Stimulated activated memory B cell treated with anti-CD40 and anti-IgM and Interleukin-4, amounts not matched to agents 10 μg/mL and 1 μg/mL and 100 μg/mL, for 72 hours (primary cell): Measurements from ENCODE around the gene SLC25A39.
"Not testable (repeated sequence)": the region's sequence is repeated elsewhere in the genome, so short reads cannot be mapped to it uniquely, and the experiment has no call there.

Source experiments
- ATAC-seq: fragments of 150-1000 bp; cut with Tn5 transposase; 2 replicates; pipeline ENCODE4 v1.10.0; 2021
- H3K27ac Mint-ChIP-seq: one replicate; pipeline ENCODE4 v1.8.0; 2022; ENCODE audit warnings: mild to moderate bottlenecking, mixed read lengths
- H3K27me3 Mint-ChIP-seq: one replicate; pipeline ENCODE4 v1.8.0; 2022; ENCODE audit warnings: mixed read lengths
- H3K36me3 Mint-ChIP-seq: one replicate; pipeline ENCODE4 v1.8.0; 2022; ENCODE audit warnings: mixed read lengths
- H3K4me1 Mint-ChIP-seq: one replicate; pipeline ENCODE4 v1.8.0; 2022; ENCODE audit warnings: mixed read lengths
- H3K4me3 Mint-ChIP-seq: one replicate; pipeline ENCODE4 v1.8.0; 2022; ENCODE audit warnings: mild to moderate bottlenecking, moderate library complexity, mixed read lengths
- H3K9me3 Mint-ChIP-seq: one replicate; pipeline ENCODE4 v1.8.0; 2022; ENCODE audit warnings: mixed read lengths

SLC25A39 gene, protein sequence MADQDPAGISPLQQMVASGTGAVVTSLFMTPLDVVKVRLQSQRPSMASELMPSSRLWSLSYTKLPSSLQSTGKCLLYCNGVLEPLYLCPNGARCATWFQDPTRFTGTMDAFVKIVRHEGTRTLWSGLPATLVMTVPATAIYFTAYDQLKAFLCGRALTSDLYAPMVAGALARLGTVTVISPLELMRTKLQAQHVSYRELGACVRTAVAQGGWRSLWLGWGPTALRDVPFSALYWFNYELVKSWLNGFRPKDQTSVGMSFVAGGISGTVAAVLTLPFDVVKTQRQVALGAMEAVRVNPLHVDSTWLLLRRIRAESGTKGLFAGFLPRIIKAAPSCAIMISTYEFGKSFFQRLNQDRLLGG

DNA sequence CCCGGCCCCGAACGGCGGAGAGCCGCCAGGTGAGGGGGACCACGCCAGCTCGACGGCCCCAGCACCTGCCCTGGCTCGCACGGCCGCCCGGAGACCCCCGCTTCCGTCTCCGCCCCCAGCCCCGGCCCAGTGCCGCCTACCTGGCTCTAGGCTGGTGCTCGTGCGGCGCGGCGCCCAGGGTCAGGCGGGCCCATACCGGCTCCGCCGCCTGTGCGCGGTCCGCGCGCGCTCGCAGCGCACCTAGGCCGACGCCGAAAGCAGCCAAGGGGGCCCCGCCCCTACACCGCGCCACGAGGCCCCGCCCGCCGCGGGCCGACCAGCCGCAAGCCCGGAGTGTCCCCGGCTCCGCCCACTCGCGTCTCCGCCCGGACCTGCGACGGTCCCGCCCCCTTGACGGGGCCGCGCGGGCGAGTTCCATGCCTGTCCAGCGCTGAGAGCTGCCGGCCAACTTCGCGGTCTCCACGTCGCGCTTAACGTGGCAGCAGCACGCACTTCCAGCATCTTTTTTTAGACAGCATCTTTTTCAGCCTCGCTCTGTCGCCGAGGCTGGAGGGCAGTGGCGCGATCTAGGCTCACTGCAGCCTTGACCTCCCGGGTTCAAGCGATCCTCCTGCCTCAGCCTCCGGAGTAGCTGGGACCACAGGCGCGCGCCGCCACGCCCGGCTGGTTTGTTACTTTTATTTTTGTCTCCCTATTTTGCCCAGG is at the start of gene SLC25A39:
Gene SLC25A39, minus strand, starts transcription at position 253 of the 705 bp plus-strand sequence. CDS start 1,261 bp downstream, outside the sequence.
- Mint-ChIP-seq H3K27me3 (no peaks in the 10 kb centered on the region), H3K4me1 (peaks cover 51% of the 10 kb centered on the region), H3K9me3 (no peaks in the 10 kb centered on the region), H3K4me3 (peak within 1 kb of the TSS; percentile 97), H3K36me3 (peaks cover 24% of the 10 kb centered on the region), H3K27ac (peak within 1 kb of the TSS; percentile 98)
- peak; percentile 88 for ATAC-seq

DNA sequence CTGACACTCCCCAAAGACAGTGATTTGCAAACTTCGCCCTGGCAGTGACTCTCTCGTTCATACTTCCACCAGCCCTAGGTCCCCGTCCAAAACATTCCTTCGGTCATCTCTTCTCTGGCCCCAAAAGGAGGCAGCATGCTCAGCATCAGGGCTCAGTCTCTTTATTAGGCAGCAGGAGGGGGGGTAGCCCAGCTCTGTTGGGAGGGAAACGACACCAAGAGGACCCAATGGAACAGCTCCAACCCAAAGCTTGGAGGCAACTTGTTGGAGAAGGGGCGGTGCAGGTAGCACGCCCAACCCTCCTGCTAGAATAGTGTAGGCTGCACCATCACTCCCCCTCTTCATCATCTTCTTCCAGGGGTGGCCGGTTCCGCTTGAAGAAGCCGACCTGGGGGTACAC is 47.4 kb upstream of the SLC25A39 start:
- H3K4me3 Mint-ChIP-seq: no peak overlapping the region
- H3K27ac Mint-ChIP-seq: no peak overlapping the region
- H3K27me3 Mint-ChIP-seq: peaks cover 84% of the 10 kb centered on the region
- peaks cover 12% of the 10 kb centered on the region for H3K4me1 Mint-ChIP-seq
- no peak for ATAC-seq
- H3K9me3 Mint-ChIP-seq: no peaks in the 10 kb centered on the region
- H3K36me3 Mint-ChIP-seq: no peaks in the 10 kb centered on the region

DNA sequence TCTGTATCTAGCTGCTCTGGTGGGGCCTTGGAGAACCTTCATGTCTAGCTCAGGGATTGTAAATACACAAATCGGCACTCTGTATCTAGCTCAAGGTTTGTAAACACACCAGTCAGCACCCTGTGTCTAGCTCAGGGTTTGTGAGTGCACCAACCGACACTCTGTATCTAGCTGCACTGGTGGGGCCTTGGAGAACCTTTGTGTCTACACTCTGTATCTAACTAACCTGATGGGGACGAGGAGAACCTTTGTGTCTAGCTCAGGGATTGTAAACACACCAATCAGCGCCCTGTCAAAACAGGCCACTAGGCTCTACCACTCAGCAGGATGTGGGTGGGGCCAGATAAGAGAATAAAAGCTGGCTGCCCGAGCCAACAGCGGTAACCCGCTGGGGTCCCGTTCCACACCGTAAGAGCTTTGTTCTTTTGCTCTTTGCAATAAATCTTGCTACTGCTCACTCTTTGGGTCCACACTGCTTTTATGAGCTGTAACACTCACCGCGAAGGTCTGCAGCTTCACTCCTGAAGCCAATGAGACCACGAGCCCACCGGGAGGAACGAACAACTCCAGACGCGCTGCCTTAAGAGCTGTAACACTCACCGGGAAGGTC is 44.9 kb upstream of the SLC25A39 start:
- not testable (repeated sequence) for H3K36me3 Mint-ChIP-seq, H3K27ac Mint-ChIP-seq, ATAC-seq, H3K4me3 Mint-ChIP-seq, H3K4me1 Mint-ChIP-seq, H3K9me3 Mint-ChIP-seq
- peaks cover 77% of the 10 kb centered on the region for H3K27me3 Mint-ChIP-seq

DNA sequence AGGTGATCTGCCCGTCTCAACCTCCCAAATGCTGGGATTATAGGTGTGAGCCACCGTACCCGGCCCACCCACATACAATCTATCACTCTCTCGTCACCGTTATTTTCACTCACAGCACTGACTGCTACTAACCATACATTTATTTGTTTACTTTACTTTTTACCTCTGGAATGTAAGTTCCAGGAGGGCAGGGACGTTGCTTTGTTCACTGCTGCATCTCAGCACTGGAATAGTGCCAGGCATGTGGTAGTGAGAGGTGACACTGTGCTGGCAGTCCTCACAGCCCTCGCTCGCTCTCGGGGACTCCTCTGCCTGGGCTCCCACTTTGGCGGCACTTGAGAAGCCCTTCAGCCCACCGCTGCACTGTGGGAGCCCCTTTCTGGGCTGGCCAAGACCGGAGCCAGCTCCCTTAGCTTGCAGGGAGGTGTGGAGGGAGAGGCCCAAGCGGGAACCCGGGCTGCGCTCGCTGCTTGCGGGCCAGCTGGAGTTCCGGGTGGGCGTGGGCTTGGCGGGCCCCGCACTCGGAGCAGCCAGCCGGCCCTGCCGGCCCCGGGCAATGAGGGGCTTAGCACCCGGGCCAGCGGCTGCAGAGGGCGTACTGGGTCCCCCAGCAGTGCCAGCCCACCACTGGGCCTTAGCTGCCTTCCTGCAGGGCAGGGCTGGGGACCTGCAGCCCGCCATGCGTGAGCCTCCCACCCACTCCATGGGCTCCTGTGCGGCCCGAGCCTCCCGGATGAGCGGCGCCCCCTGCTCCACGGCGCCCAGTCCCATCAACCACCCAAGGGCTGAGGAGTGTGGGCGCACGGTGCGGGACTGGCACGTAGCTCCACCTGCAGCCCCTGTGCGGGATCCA is 44.0 kb upstream of the SLC25A39 start:
- H3K27me3 Mint-ChIP-seq: peaks cover 68% of the 10 kb centered on the region
- ATAC-seq, H3K36me3 Mint-ChIP-seq, H3K4me3 Mint-ChIP-seq, H3K9me3 Mint-ChIP-seq, H3K4me1 Mint-ChIP-seq, H3K27ac Mint-ChIP-seq: not testable (repeated sequence)

DNA sequence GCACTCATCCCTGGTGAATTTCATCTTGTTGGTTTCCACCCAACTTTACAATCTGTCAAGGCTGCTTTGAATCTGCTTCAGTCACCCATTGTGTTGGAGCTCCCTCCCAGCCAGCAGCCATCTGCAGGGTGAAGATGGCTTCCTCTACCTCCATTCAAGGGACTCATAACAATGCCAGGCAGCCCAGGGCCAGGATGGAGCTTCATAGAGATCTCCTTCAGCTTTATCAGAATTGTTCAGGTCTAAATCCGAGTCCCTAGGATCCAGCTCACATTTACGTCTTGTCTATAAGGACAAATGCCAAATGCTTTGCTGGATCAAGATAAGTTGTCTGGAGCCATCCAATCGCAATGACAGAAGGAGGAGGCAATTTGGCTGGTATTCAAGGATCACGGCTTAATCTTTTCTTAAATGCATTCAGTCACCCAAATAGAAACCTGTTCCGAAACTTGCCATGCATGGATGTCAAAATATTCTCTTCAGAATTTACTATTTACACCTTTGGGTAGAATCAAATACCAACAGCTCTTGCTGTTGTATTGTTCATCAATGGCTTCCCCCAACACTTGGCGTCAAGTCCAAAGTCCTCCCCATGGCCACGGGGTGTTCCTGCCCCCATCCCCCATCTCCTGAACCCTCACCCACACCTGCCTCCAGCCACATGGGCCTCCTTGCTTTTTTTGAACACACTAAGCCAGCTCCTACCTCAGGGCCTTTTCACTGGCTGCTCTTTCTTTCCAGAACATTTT is 42.8 kb upstream of the SLC25A39 start:
- Mint-ChIP-seq H3K9me3 (no peaks in the 10 kb centered on the region), H3K4me1 (no peaks in the 10 kb centered on the region), H3K36me3 (no peaks in the 10 kb centered on the region), H3K27me3 (peaks cover 62% of the 10 kb centered on the region), H3K27ac (no peak overlapping the region), H3K4me3 (no peak overlapping the region)
- no peak for ATAC-seq

DNA sequence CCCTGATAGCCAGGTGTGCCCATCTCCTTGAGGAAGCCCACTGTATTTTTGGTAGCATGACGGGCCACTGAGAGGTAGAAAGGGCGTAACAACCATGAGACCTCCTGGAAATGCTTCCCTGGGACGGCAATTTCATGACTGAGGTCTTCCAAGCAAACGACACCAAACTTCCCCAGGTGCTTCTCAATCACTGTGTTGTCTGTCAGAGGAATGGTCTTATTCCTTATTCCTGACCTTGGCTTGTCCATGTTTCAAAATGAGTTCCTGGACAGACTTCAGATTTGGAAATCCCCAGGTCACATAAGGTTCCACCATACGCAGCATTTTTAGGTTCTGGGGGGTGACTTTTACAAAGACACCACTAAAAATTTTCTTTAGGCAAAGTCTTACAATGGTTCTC is 40.4 kb upstream of the SLC25A39 start:
- not testable (repeated sequence) for ATAC-seq, H3K36me3 Mint-ChIP-seq, H3K4me1 Mint-ChIP-seq, H3K9me3 Mint-ChIP-seq, H3K27ac Mint-ChIP-seq
- H3K27me3 Mint-ChIP-seq: peaks cover 53% of the 10 kb centered on the region
- peak overlapping the region; percentile 18 for H3K4me3 Mint-ChIP-seq

DNA sequence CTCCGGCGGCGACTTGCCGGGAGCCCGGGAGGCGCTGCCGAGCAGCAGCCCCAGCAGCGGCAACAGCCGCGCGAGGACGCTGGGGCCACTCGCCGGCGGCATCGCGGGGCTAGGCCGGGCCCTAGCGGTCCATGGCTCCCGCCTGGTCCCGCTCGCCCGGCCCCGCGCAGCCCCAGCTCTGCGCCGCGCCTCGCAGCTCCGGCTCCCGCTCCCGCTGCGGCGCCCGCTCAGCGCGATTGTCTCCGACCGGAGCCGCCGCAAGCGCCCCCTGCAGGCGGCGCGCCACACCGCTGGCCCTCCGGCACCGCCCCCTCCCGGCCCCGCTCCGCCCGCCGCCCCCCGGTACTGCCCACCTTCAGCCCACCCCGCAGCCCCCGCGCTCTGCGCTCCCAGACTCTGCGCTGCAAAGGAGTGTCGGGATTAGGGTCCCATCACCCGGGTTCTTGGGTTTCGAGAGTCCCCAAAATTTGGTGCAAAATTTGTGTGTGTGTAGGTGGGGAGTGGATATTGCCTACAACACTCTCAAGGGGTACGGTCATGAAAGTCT is 39.1 kb upstream of the SLC25A39 start, which contains the start of gene FAM171A2:
Gene FAM171A2, minus strand, starts transcription at position 241 of the 547 bp plus-strand sequence. Its CDS starts 139 bp downstream, at position 102.
- Mint-ChIP-seq H3K36me3 (no peaks in the 10 kb centered on the region), H3K27ac (no peak within 1 kb of the TSS), H3K4me1 (peaks cover 6% of the 10 kb centered on the region), H3K27me3 (peaks cover 52% of the 10 kb centered on the region), H3K4me3 (peak within 1 kb of the TSS; percentile 69), H3K9me3 (no peaks in the 10 kb centered on the region)
- ATAC-seq: peak; percentile 85

DNA sequence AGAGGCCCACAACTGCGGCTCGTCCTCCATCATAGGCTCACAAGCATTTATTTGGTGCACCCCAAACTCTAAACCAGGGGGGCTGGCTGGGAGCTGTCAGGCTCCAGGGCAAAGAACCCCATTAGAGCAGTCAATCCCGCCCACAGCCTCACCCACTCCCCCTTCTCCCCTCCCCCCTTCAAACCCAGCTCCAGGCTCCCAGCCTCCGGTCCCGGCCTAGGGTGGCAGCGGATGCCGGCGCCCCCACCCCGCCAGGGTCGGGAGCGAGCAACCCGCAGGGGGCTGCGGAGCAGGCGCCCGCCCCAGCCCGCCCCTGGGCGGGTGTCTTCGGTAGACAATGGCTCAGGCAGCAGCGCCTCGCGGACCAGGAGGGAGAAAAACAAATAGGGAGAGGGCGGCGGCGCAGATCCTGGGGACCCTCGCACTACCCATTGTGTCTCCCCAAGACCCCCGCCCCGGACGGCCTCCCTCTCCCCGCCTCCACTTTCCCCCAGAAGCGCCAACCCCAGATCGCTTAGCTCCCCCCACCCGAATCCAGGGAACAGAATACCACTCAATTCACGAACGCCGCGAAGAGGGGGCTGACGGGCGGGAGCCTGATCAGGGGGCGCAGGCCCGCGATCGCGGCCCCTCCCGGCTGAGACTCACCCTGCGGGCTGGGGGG is 38.5 kb upstream of the SLC25A39 start:
- H3K4me3 Mint-ChIP-seq: peak overlapping the region; percentile 69
- no peaks in the 10 kb centered on the region for H3K9me3 Mint-ChIP-seq
- no peaks in the 10 kb centered on the region for H3K36me3 Mint-ChIP-seq
- H3K27me3 Mint-ChIP-seq: peaks cover 46% of the 10 kb centered on the region
- H3K27ac Mint-ChIP-seq: no peak overlapping the region
- peaks cover 9% of the 10 kb centered on the region for H3K4me1 Mint-ChIP-seq
- peak; percentile 46 for ATAC-seq

DNA sequence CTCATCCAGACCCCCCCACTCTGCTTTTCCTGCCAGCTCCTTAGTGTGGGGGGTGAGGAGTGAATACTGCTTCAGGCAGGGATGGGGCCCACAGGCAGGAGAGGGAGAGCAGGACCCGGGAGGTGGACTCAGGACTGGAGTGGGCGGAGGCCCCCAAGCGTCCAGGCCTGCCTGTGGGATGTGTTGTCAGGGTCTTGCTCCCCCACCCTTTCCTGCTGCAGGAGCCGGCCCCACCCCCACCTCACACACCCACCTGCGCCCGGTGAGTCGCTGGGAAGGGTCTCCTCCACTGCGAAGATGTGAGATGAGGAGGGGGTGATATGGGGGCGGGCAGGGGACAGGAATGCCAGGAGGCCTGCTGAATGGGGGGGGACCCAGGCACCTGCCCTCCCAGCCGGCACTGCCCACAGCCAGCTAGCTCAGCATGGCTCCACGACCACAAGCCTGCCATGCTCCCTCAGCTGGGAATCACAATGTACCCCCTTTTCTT is 37.9 kb upstream of the SLC25A39 start:
- Mint-ChIP-seq H3K9me3 (no peaks in the 10 kb centered on the region), H3K4me1 (peaks cover 9% of the 10 kb centered on the region), H3K36me3 (no peaks in the 10 kb centered on the region), H3K27ac (no peak overlapping the region), H3K27me3 (peaks cover 40% of the 10 kb centered on the region), H3K4me3 (peak overlapping the region; percentile 30)
- no peak for ATAC-seq

DNA sequence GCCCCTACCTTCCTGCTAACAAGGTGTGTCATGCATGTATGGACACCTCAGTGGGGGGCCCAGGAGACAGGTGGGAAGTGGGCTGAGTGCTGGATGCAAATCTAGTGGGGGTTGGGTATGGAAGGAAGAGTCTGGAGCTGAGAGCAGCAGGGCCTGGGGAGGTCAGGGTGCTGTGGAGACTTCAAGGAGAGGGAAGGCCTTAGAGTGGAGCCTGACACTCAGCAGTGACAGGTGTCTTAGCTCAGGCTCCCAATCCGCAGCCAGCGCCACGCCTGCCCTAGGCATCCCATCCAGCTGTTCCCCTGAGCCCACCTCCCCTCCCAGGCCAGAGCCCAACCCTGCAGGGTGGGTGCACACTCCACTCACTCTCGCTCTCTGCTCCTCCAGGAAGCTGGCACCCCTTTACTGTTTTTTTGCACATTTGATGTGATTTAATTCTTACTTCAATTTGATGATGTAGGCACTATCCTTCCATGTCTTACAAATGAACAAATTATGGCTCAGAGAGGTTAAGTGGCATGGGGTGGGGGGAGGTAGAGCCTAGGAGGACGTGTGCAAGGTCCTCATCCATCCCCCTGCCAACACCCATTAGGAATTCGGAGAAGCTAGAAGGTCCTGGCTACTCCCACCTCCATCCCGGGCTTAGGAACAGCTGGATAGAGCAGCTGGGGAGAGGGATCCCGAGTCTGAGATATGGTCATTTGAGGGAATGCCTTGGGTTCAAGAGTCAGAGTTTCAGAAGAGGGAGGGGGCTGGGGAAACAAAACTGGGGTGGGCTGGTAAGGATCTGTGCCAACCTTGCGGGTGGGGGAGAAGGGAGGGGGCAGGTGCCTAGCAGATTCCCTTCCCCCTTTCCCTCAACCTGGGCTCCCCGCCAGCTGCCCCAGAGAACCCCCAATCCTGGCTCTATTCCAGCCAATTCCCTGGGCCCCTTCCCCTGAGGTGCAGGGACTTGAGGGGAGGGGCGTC is 37.0 kb upstream of the SLC25A39 start:
- Mint-ChIP-seq H3K27ac (no peak overlapping the region), H3K27me3 (peaks cover 32% of the 10 kb centered on the region), H3K36me3 (no peaks in the 10 kb centered on the region), H3K9me3 (no peaks in the 10 kb centered on the region), H3K4me3 (no peak overlapping the region), H3K4me1 (peaks cover 9% of the 10 kb centered on the region)
- no peak for ATAC-seq

DNA sequence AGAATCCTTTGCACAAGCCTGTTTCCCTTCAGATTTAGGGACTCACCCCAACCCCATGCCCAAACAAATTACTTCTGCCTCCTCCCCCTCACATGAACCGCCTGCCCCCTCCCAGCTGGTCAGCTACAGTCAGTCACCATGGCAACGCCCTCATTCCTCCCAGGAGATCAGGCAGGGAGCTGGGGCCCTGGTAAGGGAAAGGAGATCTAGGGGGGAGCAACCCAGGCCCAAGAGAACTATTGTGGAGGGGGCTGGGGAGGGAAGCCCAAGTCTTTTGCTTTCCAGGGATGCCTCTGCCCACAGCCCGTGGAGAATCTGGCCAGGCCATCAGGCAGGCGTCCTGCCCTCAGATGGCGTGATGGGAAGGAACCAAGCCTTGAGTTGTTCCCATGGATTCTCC is 36.2 kb upstream of the SLC25A39 start:
- Mint-ChIP-seq H3K4me3 (no peak overlapping the region), H3K27ac (no peak overlapping the region), H3K36me3 (no peaks in the 10 kb centered on the region), H3K4me1 (peaks cover 9% of the 10 kb centered on the region), H3K27me3 (peaks cover 25% of the 10 kb centered on the region), H3K9me3 (no peaks in the 10 kb centered on the region)
- no peak for ATAC-seq

DNA sequence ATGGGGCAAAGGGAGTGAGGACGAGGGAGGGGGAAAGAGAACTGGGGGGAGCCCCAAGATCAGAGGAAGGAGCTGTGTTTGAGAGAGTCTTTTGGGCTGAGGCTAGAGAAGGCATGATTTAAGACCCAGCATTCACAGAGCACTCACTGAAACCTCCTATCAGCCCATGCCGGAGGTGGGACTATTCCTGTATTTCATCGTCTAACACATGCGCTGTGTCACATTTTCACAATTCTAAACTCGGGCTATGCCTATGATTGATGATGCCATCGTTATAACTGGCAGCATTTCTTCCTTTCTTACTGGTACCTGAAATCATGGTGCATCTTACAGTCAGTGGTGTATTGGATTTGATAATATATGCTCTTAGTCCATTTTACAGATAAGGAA is 35.5 kb upstream of the SLC25A39 start:
- no peak overlapping the region for H3K4me3 Mint-ChIP-seq
- H3K9me3 Mint-ChIP-seq: no peaks in the 10 kb centered on the region
- H3K36me3 Mint-ChIP-seq: no peaks in the 10 kb centered on the region
- ATAC-seq: no peak
- no peak overlapping the region for H3K27ac Mint-ChIP-seq
- peaks cover 24% of the 10 kb centered on the region for H3K27me3 Mint-ChIP-seq
- peaks cover 9% of the 10 kb centered on the region for H3K4me1 Mint-ChIP-seq
